Activated gamma-delta T cell treated with anti-CD3 and anti-CD28 coated beads, Interleukin-2, amount 50 U/mL, for 16 hours (primary cell): ENCODE results near the gene POLDIP3.
"Not testable (repeated sequence)": the region's sequence is repeated elsewhere in the genome, so short reads cannot be mapped to it uniquely, and the experiment has no call there.

ENCODE experiments used
- DNase-seq: peaks from one replicate; pipeline ENCODE4 v3.0.0-alpha.2; 2020; ENCODE audit warnings: low read depth

The POLDIP3 gene

GRCh38 chr22:42617155-42617983, 2.7 kb upstream of the POLDIP3 start:
- no peak for DNase-seq

- DNase-seq, result not testable (repeated sequence)
These were observed 1.1 kb upstream of the POLDIP3 start for GRCh38 chr22:42615860-42616175.

- DNase-seq, result peak; percentile 75
These were observed 593 bp upstream of the POLDIP3 start for GRCh38 chr22:42615092-42615859.

GRCh38 chr22:42613872-42614301, 796 bp downstream of the POLDIP3 start:
- DNase-seq, result no peak

- DNase-seq, result no peak
These were observed 2.3 kb downstream of the POLDIP3 start for GRCh38 chr22:42612336-42612735.

GRCh38 chr22:42611051-42611450, 3.6 kb downstream of the POLDIP3 start:
- no peak for DNase-seq

GRCh38 chr22:42610186-42610585, 4.5 kb downstream of the POLDIP3 start:
- no peak for DNase-seq

GRCh38 chr22:42608823-42609361, 5.8 kb downstream of the POLDIP3 start:
- DNase-seq, result no peak

- DNase-seq, result no peak
These were observed 6.4 kb downstream of the POLDIP3 start for GRCh38 chr22:42608136-42608822.

- DNase-seq, result not testable (repeated sequence)
These were observed 7.0 kb downstream of the POLDIP3 start for GRCh38 chr22:42607641-42608040.

- DNase-seq, result no peak
These were observed 10.3 kb downstream of the POLDIP3 start for GRCh38 chr22:42604403-42604802.

GRCh38 chr22:42603427-42603826, 11.3 kb downstream of the POLDIP3 start:
- DNase-seq, result no peak

- DNase-seq, result no peak
These were observed 12.2 kb downstream of the POLDIP3 start for GRCh38 chr22:42602470-42602869.

- DNase-seq, result no peak
These were observed 12.7 kb downstream of the POLDIP3 start for GRCh38 chr22:42601879-42602465.

GRCh38 chr22:42596863-42597530, 17.7 kb downstream of the POLDIP3 start:
- no peak for DNase-seq

- no peak for DNase-seq
These were observed 18.3 kb downstream of the POLDIP3 start for GRCh38 chr22:42596336-42596735.

- DNase-seq, result no peak
These were observed 19.2 kb downstream of the POLDIP3 start for GRCh38 chr22:42595434-42595833.

- DNase-seq, result no peak
These were observed 22.7 kb downstream of the POLDIP3 start for GRCh38 chr22:42591987-42592386.

- DNase-seq, result no peak
These were observed 27.0 kb downstream of the POLDIP3 start for GRCh38 chr22:42587588-42588175.

- DNase-seq, result no peak
These were observed 28.3 kb downstream of the POLDIP3 start for GRCh38 chr22:42586381-42586780.

GRCh38 chr22:42585096-42585495, 29.6 kb downstream of the POLDIP3 start:
- no peak for DNase-seq
